ENCODE results near the gene PACRG. TPM values are rescaled to one million over a fixed set of nuclear protein-coding genes. Genes with fewer than 3 reads are reported as not detected.

PACRG gene
- total and polyA plus RNA-seq, 2 of the 4 experiments (the other 2 are of a cell fraction) = not detected

GRCh38 chr6:163191704-163192537 lies 464.1 kb downstream of the PACRG start:
- H3K27me3 ChIP-seq (ENCODE audit: control insufficient read depth, insufficient read depth, low read length) = no peaks in the 10 kb centered on the region
- no peaks in the 10 kb centered on the region for H3K9me1 ChIP-seq (ENCODE audit: insufficient read depth, low read length)
- CTCF ChIA-PET = no interaction called here
- no peak overlapping the region for H2BK15ac ChIP-seq (ENCODE audit: low read depth, low read length)
- no CpG with 5 or more reads among the region's 7 CpGs for WGBS, 2 experiments (ENCODE audit: extremely low coverage in 2 of 2, insufficient read length in 1 of 2)
- no peak overlapping the region for H2BK120ac ChIP-seq (ENCODE audit: low read depth, low read length)
- H4K91ac ChIP-seq (ENCODE audit: insufficient read depth, low read depth, low read length) = no peak overlapping the region
- H3K14ac ChIP-seq (replicated peaks; ENCODE audit: low read depth, low read length) = no peak overlapping the region
- BruUV-seq (replicated peaks) = no TSS peak
- in situ Hi-C loops (cut with MboI; ENCODE audit: low sequenced_read_pairs) = no loop called here
- no peak overlapping the region for H2AK9ac ChIP-seq (replicated peaks; ENCODE audit: low read depth, low read length, poor library complexity)
- no peak overlapping the region for H3K4me2 ChIP-seq (ENCODE audit: low read depth, low read length)
- no peak overlapping the region for H2AK5ac ChIP-seq (ENCODE audit: low read depth, low read length)
- dilution Hi-C loops (cut with HindIII; ENCODE audit: low sequenced_read_pairs, unreplicated experiment) = no loop called here
- ATAC-seq (ENCODE audit: low read depth) = no peak
- H3K79me1 ChIP-seq (ENCODE audit: low read depth in 1 of 2, low read length in 2 of 2) = no peaks in the 10 kb centered on the region
- H3K27ac ChIP-seq (ENCODE audit: insufficient read depth, low read length) = no peak overlapping the region
- peaks cover 23% of the 10 kb centered on the region for H3K9me3 ChIP-seq (ENCODE audit: control insufficient read depth, insufficient read depth, low read length)
- H2BK5ac ChIP-seq (ENCODE audit: low read depth, low read length, poor library complexity, severe bottlenecking) = no peak overlapping the region
- no peaks in the 10 kb centered on the region for H3K36me3 ChIP-seq (ENCODE audit: control insufficient read depth, insufficient read depth, low read length)
- no peak for TF ChIP-seq MAZ (IDR thresholded peaks at IDR 0.05; ENCODE audit: borderline replicate concordance, low read depth, low read length)
- no peak for TF ChIP-seq RAD21 (IDR thresholded peaks at IDR 0.05; ENCODE audit: low read length)
- TF ChIP-seq CHD1 (IDR thresholded peaks at IDR 0.05; ENCODE audit: low read depth, low read length) = no peak
- TF ChIP-seq RCOR1 (IDR thresholded peaks at IDR 0.05; ENCODE audit: insufficient replicate concordance, low read length) = no peak
- no peak for TF ChIP-seq MAFK (IDR thresholded peaks at IDR 0.05; ENCODE audit: low read depth, low read length)
- TF ChIP-seq CTCF (conservative IDR thresholded peaks at IDR 0.05; ENCODE audit: low read depth, low read length) = no peak
- TF ChIP-seq BHLHE40 (IDR thresholded peaks at IDR 0.05; ENCODE audit: low read depth, low read length) = no peak
- TF ChIP-seq SMC3 (IDR thresholded peaks at IDR 0.05; ENCODE audit: low read depth, low read length) = no peak
- no peak for TF ChIP-seq MXI1 (IDR thresholded peaks at IDR 0.05; ENCODE audit: borderline replicate concordance, low read depth, low read length)
- no peak for TF ChIP-seq FOS (IDR thresholded peaks at IDR 0.05; ENCODE audit: low read depth, low read length)
- no peak overlapping the region for H2BK20ac ChIP-seq (ENCODE audit: low read depth, low read length)
- H3K18ac ChIP-seq (ENCODE audit: low read depth, low read length) = no peak overlapping the region
- H3K4me3 ChIP-seq (ENCODE audit: insufficient read depth, low read depth, low read length) = no peak overlapping the region
- H4K5ac ChIP-seq (ENCODE audit: low read depth, low read length) = no peak overlapping the region
- H4K20me1 ChIP-seq (ENCODE audit: insufficient read depth, low read length) = no peaks in the 10 kb centered on the region
- no peak overlapping the region for H3K56ac ChIP-seq (ENCODE audit: extremely low read depth, insufficient read depth, low read length)
- intact Hi-C loops (cut with micrococcal nuclease) = no loop called here
- POLR2A ChIA-PET (ENCODE audit: unreplicated experiment) = no interaction called here
- H3K4ac ChIP-seq (ENCODE audit: low read depth, low read length) = no peak overlapping the region
- no peak for DNase-seq
- no peaks in the 10 kb centered on the region for H3K4me1 ChIP-seq (ENCODE audit: control insufficient read depth, insufficient read depth, low read length)
- no peak overlapping the region for H3K9ac ChIP-seq (ENCODE audit: low read depth, low read length)
- no peak overlapping the region for H3K23ac ChIP-seq (ENCODE audit: low read depth, low read length)
- H2AFZ ChIP-seq (replicated peaks; ENCODE audit: low read length, poor library complexity) = no peak overlapping the region
- no peak overlapping the region for H4K8ac ChIP-seq (ENCODE audit: low read depth in 2 of 2, low read length in 2 of 2)
